C4-2B (cell line): ENCODE data around the gene ARL8B.

Experiments
- CTCF ChIP-seq: fragments of 450-650 bp; conservative IDR thresholded peaks from 2 replicates; pipeline ENCODE4 v1.5.1; 2017; ENCODE audit warnings: mild to moderate bottlenecking
- ZFX ChIP-seq: fragments of 450-650 bp; IDR thresholded peaks from 2 replicates; pipeline ENCODE4 v1.6.1; 2017

- TF ChIP-seq CTCF (no peak), ZFX (no peak)
These were observed 31.0 kb downstream of the ARL8B start for GRCh38 chr3:5153074-5153473.
